NCI-H446 (cell line): ENCODE measurements around the gene OR4C6.
A peak's percentile ranks its signal among the peaks of the same experiment; 100 is the strongest.

Experiments
- DNase-seq, 2 experiments: peaks; one replicate each; lab custom pipeline; 2025; lab: John Stamatoyannopoulos, UW

The OR4C6 gene

DNA sequence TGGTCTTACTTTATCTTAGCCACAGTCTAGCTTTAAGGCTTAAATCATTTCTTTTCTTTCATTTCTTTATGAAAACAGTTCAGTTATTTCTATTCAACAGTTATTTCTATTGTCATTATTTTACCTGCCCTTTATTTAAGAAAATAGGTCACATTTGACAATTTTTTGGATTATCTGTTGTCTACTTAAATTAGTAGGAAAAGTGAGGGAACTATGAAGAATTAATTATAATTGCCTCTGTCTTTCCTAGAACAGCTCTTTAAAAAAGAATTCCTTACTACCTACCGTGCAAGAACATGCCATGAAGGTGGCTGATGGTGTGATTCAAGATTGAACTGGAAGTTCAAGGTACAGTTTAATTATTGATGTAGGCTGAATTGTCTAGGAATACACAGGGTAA lies at the start of gene OR4C6:
OR4C6 (plus strand) TSS at position 301 of the 400 bp plus-strand sequence. CDS start 2,966 bp downstream, outside the sequence.
- DNase-seq: no peak

DNA sequence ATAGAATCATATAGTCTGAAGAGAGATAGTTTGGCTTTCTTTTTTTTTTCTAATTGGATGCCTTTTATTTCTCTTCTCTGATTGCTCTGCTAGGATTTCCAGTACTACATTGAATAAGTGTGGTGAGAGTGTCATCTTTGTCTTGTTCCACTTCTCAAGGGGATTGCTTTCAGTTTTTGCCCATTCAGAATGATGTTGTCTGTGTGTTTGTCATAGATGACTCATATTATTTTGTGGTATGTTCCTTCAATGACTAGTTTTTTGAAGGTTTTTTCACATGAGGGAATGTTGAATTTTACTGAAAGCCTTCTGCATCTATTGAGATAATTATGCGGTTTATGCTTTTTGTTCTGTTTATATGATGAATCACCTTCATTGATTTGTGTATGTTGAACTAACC lies 37.5 kb upstream of the OR4C6 start:
- no peak for DNase-seq

DNA sequence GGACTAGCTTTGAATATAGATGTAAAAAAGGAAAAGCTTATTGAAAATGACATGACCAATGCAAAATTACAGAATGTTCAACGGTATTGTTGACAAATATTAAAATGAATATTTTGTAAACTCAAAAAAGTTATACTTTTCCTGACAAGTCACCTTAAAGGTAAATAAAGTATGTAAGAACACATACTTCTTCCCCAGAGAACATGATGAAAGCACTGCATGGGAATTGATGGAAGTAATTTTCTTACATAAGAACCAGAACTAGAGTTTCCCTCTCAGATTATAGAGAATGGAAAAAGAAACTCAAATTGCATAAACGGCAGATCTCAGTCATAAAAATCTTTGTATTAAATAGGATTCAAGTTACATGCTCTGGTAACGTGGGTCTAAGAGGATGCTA lies 27.2 kb upstream of the OR4C6 start, which contains the start of gene OR4P4:
OR4P4 (plus strand) TSS at position 301 of the 400 bp plus-strand sequence.
- no peak for DNase-seq

DNA sequence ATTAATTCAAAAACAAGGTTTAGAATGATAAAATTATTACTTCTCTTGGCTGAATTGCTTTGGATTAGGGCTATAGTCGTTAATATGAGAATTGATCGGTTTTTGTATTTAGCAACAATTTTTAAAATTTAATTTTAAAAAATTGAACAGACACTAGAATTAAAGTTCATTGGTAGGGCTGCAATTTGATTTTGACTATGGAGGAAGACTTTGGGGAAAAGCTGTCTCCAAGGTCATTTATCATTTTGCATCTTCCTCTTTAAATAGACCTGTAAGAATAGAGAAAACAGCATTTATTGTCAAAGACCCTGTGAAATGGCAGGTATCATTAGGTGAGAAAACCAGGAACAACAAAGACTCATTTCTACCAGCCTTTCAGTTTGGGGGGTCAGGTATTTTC lies 14.0 kb upstream of the OR4C6 start, which contains the start of gene OR4S2:
OR4S2 (plus strand) TSS at position 301 of the 400 bp plus-strand sequence. CDS start 2,577 bp downstream, outside the sequence.
- DNase-seq: no peak

DNA sequence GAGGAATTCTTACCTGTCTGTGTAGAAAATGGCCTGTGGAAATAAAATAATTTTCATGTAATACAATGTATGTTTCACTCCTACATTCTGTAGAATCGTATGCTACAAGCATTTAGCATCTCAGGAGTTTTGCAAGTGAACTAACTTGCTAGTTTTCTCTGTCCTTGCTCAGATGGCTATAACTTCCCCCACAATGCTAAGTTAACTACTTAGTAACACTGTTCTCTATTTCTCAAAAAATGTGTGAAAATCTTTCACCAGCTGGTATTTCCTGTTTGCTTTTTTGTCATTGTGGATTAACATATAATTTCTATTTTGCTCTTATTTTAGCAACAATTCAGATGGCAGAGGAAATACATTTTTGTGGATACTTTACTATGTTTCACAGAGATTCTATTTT lies 9.4 kb upstream of the OR4C6 start:
- no peak for DNase-seq

DNA sequence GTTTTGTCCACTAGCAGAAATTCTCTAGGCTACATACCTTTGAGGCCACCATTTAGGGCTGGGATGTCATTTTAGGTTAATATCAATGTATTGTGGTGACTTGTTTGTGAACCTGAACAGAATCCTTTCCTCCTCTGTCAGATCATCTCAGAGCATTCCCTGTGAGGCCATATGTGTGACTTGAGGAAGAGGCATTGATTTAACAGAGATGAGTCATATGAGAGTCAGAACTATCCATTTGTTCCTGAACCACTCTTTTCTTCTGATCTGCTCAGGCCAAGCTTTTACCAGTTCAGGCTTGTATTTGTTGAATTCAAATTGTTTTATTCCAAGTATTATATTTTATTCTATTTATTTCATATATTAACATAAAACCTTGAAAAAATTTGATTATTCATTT lies 6.9 kb upstream of the OR4C6 start:
- no peak for DNase-seq

DNA sequence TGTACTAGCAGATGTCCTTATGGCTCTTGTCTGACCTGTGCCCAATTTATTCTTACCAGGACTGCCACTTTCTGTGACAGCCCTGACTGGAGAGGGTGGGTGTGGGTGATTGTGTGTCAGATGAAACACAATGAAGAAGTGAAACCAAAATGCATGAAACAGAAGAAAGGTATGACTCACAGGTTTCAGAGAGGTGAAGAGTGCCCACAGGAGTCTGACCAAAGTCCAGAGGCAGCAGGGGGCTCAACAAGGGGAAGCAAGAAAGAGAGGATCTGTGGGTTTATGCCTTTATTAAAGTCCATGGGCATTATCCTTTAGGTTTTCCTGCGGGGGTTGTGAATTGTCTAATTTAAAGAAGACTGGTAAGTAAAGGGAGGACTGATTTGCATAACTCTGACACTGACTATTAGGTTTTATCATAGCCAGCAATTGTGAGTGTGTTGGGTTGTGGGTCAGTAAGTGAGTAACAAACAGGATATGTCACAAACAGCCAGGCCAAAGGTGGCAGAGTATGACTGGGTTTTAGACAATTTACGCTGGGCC lies 3.9 kb upstream of the OR4C6 start:
- no peak for DNase-seq

DNA sequence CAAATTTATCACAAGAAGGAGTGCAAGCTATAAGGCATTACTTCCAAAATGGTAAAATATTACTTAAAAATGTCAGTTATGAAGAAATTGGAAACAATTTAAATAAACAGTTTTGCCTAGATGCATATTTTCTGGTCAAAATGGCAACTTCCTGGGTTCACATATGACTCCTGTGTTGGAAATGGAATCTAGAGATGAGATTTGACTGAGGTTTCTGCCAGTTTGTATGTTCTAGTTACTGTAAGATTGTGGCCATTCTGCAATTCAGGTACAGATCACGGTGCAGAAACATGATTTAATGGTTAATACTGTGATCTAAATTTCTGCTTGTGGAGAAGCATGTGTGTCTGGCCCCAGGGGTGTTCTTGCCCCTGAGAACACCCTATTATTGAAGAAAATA lies 3.4 kb upstream of the OR4C6 start:
- DNase-seq: no peak

DNA sequence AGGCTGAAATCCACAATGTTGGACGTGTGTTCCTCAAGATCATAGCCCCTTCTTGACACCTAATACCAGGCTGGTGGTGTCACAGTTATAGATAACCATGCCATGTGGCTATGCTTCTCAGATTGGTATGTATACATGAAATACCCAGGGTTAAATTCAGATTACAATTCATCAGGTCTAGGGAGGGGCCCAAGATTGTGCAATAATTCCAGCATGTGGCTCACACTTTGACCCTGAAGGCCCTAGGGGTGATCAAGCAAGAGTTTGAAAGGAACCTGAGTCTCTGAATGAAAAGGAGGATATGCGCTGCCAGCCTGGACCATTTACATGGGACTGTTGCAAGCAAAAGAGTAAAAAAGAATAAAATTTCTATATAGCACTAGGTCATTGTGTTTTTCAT lies 7.4 kb downstream of the OR4C6 start:
- DNase-seq: no peak

DNA sequence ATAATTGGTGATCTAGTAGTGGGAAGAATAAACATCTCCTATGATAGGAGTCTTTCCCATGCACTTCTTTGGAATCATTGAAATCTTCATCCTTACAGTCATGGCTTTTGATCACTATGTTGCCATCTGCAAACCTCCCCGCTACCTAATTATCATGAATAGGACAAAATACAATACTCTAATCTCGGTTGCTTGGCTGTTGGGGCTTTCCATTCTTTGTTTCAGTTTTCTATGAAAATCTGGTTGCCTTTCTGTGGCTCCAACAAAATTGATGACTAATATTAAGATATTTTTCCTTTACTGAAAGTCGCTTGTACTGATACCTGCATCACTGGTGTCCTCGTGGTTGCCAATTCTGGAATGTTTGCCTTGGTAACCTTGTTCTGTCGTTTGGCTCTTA lies 11.9 kb downstream of the OR4C6 start:
- DNase-seq: no peak

DNA sequence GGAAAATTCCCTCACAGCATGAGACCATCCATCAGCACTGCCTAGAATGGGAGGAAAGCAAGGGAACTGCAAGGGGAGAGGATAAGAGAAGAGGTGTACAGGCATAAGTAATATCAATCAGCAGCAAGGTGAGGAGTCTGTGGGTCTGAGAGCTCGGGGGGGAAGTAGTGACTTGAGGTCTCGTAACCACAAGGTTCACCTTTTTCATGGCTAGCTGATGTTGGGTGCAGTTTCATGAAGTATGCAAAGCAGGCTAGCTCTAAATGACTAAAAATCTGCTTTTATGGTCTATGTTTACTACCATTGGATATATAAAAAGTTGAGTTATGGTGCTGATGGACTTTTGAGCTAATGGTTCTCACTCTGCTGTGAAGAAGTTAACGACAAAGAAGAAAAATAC lies 35.8 kb downstream of the OR4C6 start:
- no peak for DNase-seq

DNA sequence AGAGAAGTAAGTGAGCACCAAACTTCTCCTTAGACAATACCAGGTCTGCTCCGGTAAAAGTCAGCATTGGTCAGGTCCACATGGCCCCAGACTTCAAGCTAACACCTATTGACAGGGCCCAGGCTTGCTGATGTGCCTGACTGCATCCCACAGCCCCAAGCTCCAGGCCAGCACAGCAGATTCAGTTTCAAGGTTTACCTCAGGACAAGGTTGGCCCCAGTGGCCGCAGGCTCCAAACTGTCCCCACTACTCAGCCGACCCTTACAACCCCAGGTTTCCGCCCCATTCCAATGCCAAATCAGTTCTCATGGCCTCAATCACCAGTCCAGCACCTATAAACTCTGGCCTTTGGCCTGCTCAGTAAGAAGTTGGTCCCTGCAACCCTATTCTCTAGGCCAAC lies 39.4 kb downstream of the OR4C6 start:
- DNase-seq: no peak

DNA sequence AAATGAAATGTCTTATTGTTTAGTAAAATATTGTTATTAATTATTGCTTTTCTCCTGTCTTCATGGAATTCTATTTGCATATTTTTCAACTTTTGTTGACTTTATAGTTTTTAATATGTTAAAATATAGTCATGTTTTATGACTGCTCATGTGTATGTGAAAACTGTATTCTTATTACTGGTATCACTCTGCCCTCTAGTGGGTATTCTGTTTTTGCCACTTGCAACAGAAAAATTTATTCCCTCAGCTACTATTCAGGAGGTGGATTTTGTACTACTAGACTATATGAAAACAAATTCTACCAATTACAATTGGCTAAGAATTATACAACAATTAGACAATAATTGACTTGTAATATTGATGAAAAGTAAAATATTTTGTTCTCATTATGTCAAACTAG lies 45.0 kb downstream of the OR4C6 start:
- DNase-seq: peak in 1 of 2 experiments; percentile 54

DNA sequence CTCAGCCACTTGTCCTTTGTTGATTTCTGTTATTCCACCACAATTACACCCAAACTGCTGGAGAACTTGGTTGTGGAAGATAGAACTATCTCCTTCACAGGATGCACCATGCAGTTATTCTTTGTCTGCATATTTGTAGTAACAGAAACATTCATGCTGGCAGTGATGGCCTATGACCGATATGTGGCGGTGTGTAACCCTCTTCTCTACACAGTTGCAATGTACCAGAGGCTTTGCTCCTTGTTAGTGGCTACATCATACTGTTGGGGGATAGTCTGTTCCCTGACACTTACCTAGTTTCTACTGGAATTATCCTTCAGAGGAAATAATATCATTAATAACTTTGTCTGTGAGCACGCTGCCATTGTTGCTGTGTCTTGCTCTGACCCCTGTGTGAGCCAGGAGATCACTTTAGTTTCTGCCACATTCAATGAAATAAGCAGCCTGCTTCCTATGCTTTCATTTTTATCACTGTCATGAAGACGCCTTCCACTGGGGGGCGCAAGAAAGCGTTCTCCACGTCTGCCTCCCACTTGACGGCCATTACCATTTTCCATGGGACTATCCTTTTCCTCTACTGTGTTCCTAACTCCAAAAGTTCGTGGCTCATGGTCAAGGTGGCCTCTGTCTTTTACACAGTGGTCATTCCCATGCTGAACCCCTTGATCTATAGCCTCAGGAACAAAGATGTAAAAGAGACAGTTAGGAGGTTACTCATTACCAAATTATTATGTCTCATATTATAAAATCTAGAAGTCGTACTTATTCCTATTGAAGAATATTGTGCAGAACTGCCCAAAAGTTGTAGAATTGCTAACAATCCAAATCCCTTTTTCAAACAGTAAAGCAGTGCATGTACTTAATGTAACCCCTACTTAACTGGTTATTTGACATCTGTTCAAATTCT lies 53.2 kb downstream of the OR4C6 start:
- DNase-seq: peak in 1 of 2 experiments; percentile 30
